PC-9 (cell line): ENCODE data around the gene TROAP.

Source experiments
- EZH2 ChIP-seq: fragments of 200-600 bp; sonication (generic); IDR thresholded peaks from 2 replicates; pipeline ENCODE4 v1.8.0; 2017; ENCODE audit warnings: antibody characterized with exemption, low read depth
- TF ChIP-seq, protein P1 (sequence below): fragments of 200-600 bp; sonication (generic); conservative IDR thresholded peaks from 2 replicates; pipeline ENCODE4 v1.6.1; 2017; ENCODE audit warnings: mixed run types, antibody characterized with exemption, mild to moderate bottlenecking, moderate library complexity

- TF ChIP-seq, protein P1, sequence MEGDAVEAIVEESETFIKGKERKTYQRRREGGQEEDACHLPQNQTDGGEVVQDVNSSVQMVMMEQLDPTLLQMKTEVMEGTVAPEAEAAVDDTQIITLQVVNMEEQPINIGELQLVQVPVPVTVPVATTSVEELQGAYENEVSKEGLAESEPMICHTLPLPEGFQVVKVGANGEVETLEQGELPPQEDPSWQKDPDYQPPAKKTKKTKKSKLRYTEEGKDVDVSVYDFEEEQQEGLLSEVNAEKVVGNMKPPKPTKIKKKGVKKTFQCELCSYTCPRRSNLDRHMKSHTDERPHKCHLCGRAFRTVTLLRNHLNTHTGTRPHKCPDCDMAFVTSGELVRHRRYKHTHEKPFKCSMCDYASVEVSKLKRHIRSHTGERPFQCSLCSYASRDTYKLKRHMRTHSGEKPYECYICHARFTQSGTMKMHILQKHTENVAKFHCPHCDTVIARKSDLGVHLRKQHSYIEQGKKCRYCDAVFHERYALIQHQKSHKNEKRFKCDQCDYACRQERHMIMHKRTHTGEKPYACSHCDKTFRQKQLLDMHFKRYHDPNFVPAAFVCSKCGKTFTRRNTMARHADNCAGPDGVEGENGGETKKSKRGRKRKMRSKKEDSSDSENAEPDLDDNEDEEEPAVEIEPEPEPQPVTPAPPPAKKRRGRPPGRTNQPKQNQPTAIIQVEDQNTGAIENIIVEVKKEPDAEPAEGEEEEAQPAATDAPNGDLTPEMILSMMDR: no peak
- no peak for TF ChIP-seq EZH2
Measured at GRCh38 chr12:49341777-49342065, 18.7 kb downstream of the TROAP start.
